GM23338 (cell line): ENCODE data around the gene ACOXL. TPM values are rescaled to one million over a fixed set of nuclear protein-coding genes. Genes with fewer than 3 reads are reported as not detected.

Experiments used
- ATAC-seq: fragments of 200-7000 bp; cut with Tn5 transposase; 3 replicates; pipeline ENCODE4 v1.9.1; 2020
- DNase-seq: peaks from one replicate; pipeline ENCODE4 v3.0.0-alpha.2; 2015; ENCODE audit warnings: low spot score
- H2AFZ ChIP-seq: fragments of 200-600 bp; sonication (generic); 2 replicates; pipeline ENCODE4 v1.8.0; 2016; ENCODE audit warnings: antibody characterized with exemption, mild to moderate bottlenecking, moderate library complexity
- H3F3A ChIP-seq: fragments of 200-600 bp; sonication (generic); replicated peaks from 2 replicates; pipeline ENCODE4 v1.8.0; 2017; ENCODE audit warnings: antibody characterized with exemption, mixed run types, low read depth
- H3K27ac ChIP-seq: fragments of 200-600 bp; sonication (generic); 2 replicates; pipeline ENCODE4 v1.6.1; 2016; ENCODE audit warnings: low read depth
- H3K27me3 ChIP-seq: fragments of 200-600 bp; sonication (generic); 2 replicates; pipeline ENCODE4 v1.8.0; 2016; ENCODE audit warnings: mild to moderate bottlenecking, mixed run types, moderate library complexity; ENCODE audit not compliant: insufficient read depth
- H3K36me3 ChIP-seq: fragments of 200-600 bp; sonication (generic); 2 replicates; pipeline ENCODE4 v1.8.0; 2016; ENCODE audit warnings: mild to moderate bottlenecking; ENCODE audit not compliant: insufficient read depth
- H3K4me1 ChIP-seq: fragments of 200-600 bp; sonication (generic); 2 replicates; pipeline ENCODE4 v1.8.0; 2016; ENCODE audit warnings: mild to moderate bottlenecking, moderate library complexity; ENCODE audit not compliant: insufficient read depth
- H3K4me2 ChIP-seq: fragments of 200-600 bp; sonication (generic); 2 replicates; pipeline ENCODE4 v1.7.1; 2017; ENCODE audit warnings: mixed run types
- H3K4me3 ChIP-seq: fragments of 200-600 bp; sonication (generic); 2 replicates; pipeline ENCODE4 v1.6.1; 2016; ENCODE audit warnings: mixed run types
- H3K79me2 ChIP-seq: fragments of 200-600 bp; sonication (generic); replicated peaks from 2 replicates; pipeline ENCODE4 v1.8.0; 2017; ENCODE audit warnings: mild to moderate bottlenecking; ENCODE audit not compliant: insufficient read depth
- H3K9me2 ChIP-seq: fragments of 200-600 bp; sonication (generic); 2 replicates; pipeline ENCODE4 v1.8.0; 2017; ENCODE audit not compliant: insufficient read depth
- H4K20me1 ChIP-seq: fragments of 200-600 bp; sonication (generic); replicated peaks from 2 replicates; pipeline ENCODE4 v1.8.0; 2017; ENCODE audit warnings: mild to moderate bottlenecking; ENCODE audit not compliant: insufficient read depth
- H3K27ac Mint-ChIP-seq: 2 replicates; pipeline ENCODE4 v1.8.0; 2020; ENCODE audit warnings: inconsistent platforms, mild to moderate bottlenecking, moderate library complexity, mixed read lengths
- H3K27me3 Mint-ChIP-seq: 3 replicates; pipeline ENCODE4 v1.8.0; 2022; ENCODE audit warnings: low read depth, mild to moderate bottlenecking, moderate library complexity, mixed read lengths, inconsistent platforms; ENCODE audit not compliant: insufficient read depth, poor library complexity
- H3K36me3 Mint-ChIP-seq: 3 replicates; pipeline ENCODE4 v1.8.0; 2021; ENCODE audit warnings: low read depth, mild to moderate bottlenecking, inconsistent platforms, moderate library complexity, mixed read lengths
- H3K4me1 Mint-ChIP-seq: 3 replicates; pipeline ENCODE4 v1.8.0; 2020; ENCODE audit warnings: mild to moderate bottlenecking, inconsistent platforms, mixed read lengths
- H3K4me3 Mint-ChIP-seq: 3 replicates; pipeline ENCODE4 v1.8.0; 2021; ENCODE audit warnings: moderate library complexity, mild to moderate bottlenecking, inconsistent platforms, mixed read lengths
- H3K9me3 Mint-ChIP-seq: 3 replicates; pipeline ENCODE4 v1.8.0; 2020; ENCODE audit warnings: moderate library complexity, mild to moderate bottlenecking, inconsistent platforms, mixed read lengths
- CREB1 ChIP-seq: fragments of 250-450 bp; sonication (Bioruptor Pico); IDR thresholded peaks from 2 replicates; pipeline ENCODE4 v1.5.0; 2020; ENCODE audit warnings: low read depth, mild to moderate bottlenecking, moderate library complexity
- ETS1 ChIP-seq: IDR thresholded peaks from 2 replicates; pipeline ENCODE4 v1.6.1; 2016; ENCODE audit warnings: antibody characterized with exemption
- EZH2 ChIP-seq: fragments of 200-600 bp; sonication (generic); IDR thresholded peaks from one replicate; pipeline ENCODE4 v1.8.0; 2017; ENCODE audit warnings: antibody characterized with exemption, mild to moderate bottlenecking, low read depth; ENCODE audit not compliant: unreplicated experiment
- EZH2phosphoT487 ChIP-seq: fragments of 200-600 bp; sonication (generic); IDR thresholded peaks from one replicate; pipeline ENCODE4 v1.8.1; 2018; ENCODE audit warnings: antibody characterized with exemption; ENCODE audit not compliant: unreplicated experiment
- NANOG ChIP-seq: IDR thresholded peaks from 2 replicates; pipeline ENCODE4 v1.6.1; 2016; ENCODE audit warnings: antibody characterized with exemption, borderline replicate concordance
- POLR2AphosphoS5 ChIP-seq: IDR thresholded peaks from 2 replicates; pipeline ENCODE4 v1.6.1; 2016; ENCODE audit warnings: antibody characterized with exemption, low read depth
- ZNF114 ChIP-seq: fragments of 250-450 bp; sonication (Bioruptor Pico); IDR thresholded peaks from 2 replicates; pipeline ENCODE4 v1.5.0; 2020; ENCODE audit warnings: mild to moderate bottlenecking, moderate library complexity
- ZNF331 ChIP-seq: fragments of 250-450 bp; sonication (Bioruptor Pico); IDR thresholded peaks from 2 replicates; pipeline ENCODE4 v1.5.0; 2020; ENCODE audit warnings: low read depth, mild to moderate bottlenecking, moderate library complexity
- polyA plus RNA-seq: library from polyadenylated mRNA; unstranded; fragments of >200 nt; fragmentation: Nextera tagmentation; extraction: Ambion mirVana; gene quantifications from 2 replicates; pipeline ENCODE4 v1.2.1, GENCODE V29; 2016
- total RNA-seq: library from RNA; depleted of rRNA; stranded (reverse); fragments of >200 nt; shearing (Covaris generic); gene quantifications from 2 replicates; pipeline ENCODE4 v1.2.3, GENCODE V29; 2014
- TF ChIP-seq, protein P1 (sequence below): fragments of 250-450 bp; sonication (Bioruptor Pico); IDR thresholded peaks from 2 replicates; pipeline ENCODE4 v1.5.0; 2020; ENCODE audit warnings: mild to moderate bottlenecking, moderate library complexity
- TF ChIP-seq, protein P2 (sequence below), 2 experiments: fragments of 200-600 bp in 1 of 2; sonication (generic) in 1 of 2; conservative IDR thresholded peaks; 2 replicates each; pipeline versions ENCODE4 v1.5.1 to v1.6.1; 2016 to 2017; ENCODE audit warnings: antibody characterized with exemption in 2 of 2, low read depth in 2 of 2, mild to moderate bottlenecking in 2 of 2, moderate library complexity in 1 of 2

The ACOXL gene
- total and polyA plus RNA-seq, 2 experiments from 2014 or later = 9.0 to 14.7 TPM

GRCh38 chr2:111154758-111155157 is 422.4 kb downstream of the ACOXL start:
- TF ChIP-seq CREB1 (CRISPR knock-in tag) (no peak), ZNF114 (CRISPR knock-in tag) (no peak), NANOG (no peak), ZNF331 (no peak), ETS1 (no peak), POLR2AphosphoS5 (no peak), EZH2 (no peak), EZH2phosphoT487 (no peak)
- TF ChIP-seq, protein P1, sequence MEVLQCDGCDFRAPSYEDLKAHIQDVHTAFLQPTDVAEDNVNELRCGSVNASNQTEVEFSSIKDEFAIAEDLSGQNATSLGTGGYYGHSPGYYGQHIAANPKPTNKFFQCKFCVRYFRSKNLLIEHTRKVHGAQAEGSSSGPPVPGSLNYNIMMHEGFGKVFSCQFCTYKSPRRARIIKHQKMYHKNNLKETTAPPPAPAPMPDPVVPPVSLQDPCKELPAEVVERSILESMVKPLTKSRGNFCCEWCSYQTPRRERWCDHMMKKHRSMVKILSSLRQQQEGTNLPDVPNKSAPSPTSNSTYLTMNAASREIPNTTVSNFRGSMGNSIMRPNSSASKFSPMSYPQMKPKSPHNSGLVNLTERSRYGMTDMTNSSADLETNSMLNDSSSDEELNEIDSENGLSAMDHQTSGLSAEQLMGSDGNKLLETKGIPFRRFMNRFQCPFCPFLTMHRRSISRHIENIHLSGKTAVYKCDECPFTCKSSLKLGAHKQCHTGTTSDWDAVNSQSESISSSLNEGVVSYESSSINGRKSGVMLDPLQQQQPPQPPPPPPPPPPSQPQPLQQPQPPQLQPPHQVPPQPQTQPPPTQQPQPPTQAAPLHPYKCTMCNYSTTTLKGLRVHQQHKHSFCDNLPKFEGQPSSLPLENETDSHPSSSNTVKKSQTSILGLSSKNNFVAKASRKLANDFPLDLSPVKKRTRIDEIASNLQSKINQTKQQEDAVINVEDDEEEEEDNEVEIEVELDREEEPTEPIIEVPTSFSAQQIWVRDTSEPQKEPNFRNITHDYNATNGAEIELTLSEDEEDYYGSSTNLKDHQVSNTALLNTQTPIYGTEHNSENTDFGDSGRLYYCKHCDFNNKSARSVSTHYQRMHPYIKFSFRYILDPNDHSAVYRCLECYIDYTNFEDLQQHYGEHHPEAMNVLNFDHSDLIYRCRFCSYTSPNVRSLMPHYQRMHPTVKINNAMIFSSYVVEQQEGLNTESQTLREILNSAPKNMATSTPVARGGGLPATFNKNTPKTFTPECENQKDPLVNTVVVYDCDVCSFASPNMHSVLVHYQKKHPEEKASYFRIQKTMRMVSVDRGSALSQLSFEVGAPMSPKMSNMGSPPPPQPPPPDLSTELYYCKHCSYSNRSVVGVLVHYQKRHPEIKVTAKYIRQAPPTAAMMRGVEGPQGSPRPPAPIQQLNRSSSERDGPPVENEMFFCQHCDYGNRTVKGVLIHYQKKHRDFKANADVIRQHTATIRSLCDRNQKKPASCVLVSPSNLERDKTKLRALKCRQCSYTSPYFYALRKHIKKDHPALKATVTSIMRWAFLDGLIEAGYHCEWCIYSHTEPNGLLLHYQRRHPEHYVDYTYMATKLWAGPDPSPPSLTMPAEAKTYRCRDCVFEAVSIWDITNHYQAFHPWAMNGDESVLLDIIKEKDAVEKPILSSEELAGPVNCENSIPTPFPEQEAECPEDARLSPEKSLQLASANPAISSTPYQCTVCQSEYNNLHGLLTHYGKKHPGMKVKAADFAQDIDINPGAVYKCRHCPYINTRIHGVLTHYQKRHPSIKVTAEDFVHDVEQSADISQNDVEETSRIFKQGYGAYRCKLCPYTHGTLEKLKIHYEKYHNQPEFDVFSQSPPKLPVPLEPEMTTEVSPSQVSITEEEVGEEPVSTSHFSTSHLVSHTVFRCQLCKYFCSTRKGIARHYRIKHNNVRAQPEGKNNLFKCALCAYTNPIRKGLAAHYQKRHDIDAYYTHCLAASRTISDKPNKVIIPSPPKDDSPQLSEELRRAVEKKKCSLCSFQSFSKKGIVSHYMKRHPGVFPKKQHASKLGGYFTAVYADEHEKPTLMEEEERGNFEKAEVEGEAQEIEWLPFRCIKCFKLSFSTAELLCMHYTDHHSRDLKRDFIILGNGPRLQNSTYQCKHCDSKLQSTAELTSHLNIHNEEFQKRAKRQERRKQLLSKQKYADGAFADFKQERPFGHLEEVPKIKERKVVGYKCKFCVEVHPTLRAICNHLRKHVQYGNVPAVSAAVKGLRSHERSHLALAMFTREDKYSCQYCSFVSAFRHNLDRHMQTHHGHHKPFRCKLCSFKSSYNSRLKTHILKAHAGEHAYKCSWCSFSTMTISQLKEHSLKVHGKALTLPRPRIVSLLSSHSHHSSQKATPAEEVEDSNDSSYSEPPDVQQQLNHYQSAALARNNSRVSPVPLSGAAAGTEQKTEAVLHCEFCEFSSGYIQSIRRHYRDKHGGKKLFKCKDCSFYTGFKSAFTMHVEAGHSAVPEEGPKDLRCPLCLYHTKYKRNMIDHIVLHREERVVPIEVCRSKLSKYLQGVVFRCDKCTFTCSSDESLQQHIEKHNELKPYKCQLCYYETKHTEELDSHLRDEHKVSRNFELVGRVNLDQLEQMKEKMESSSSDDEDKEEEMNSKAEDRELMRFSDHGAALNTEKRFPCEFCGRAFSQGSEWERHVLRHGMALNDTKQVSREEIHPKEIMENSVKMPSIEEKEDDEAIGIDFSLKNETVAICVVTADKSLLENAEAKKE (CRISPR knock-in tag) = no peak
- TF ChIP-seq, protein P2, sequence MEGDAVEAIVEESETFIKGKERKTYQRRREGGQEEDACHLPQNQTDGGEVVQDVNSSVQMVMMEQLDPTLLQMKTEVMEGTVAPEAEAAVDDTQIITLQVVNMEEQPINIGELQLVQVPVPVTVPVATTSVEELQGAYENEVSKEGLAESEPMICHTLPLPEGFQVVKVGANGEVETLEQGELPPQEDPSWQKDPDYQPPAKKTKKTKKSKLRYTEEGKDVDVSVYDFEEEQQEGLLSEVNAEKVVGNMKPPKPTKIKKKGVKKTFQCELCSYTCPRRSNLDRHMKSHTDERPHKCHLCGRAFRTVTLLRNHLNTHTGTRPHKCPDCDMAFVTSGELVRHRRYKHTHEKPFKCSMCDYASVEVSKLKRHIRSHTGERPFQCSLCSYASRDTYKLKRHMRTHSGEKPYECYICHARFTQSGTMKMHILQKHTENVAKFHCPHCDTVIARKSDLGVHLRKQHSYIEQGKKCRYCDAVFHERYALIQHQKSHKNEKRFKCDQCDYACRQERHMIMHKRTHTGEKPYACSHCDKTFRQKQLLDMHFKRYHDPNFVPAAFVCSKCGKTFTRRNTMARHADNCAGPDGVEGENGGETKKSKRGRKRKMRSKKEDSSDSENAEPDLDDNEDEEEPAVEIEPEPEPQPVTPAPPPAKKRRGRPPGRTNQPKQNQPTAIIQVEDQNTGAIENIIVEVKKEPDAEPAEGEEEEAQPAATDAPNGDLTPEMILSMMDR (conservative IDR thresholded peaks at IDR 0.05; ENCODE audit: low read depth in 2 of 2) = no peak
- H3K9me3 Mint-ChIP-seq = no peaks in the 10 kb centered on the region

More at GRCh38 chr2:111154758-111155157, 422.4 kb downstream of the ACOXL start:
- no peak for ATAC-seq
- Histone ChIP-seq H2AFZ (no peak overlapping the region), H3K79me2 (peaks cover 82% of the 10 kb centered on the region), H3K36me3 (peaks cover 32% of the 10 kb centered on the region; the same call in 1 of the 2 replicates), H3K9me2 (no peaks in the 10 kb centered on the region), H3K27ac (no peak overlapping the region), H3K27me3 (no peaks in the 10 kb centered on the region), H3K4me1 (peaks cover 16% of the 10 kb centered on the region), H3K4me3 (no peak overlapping the region), H4K20me1 (peaks cover 28% of the 10 kb centered on the region), H3F3A (no peaks in the 10 kb centered on the region), H3K4me2 (no peak overlapping the region)
- DNase-seq = no peak
- 0 out of 2 replicates have a peak overlapping the region, but pooled peaks have one; percentile 24 for H3K27ac Mint-ChIP-seq
- no peak overlapping the region for H3K4me3 Mint-ChIP-seq
- H3K36me3 Mint-ChIP-seq = peaks cover 46% of the 10 kb centered on the region
- H3K27me3 Mint-ChIP-seq = peaks cover 2% of the 10 kb centered on the region
- peaks cover 33% of the 10 kb centered on the region for H3K4me1 Mint-ChIP-seq
